IMR-90 (cell line): ENCODE measurements around the gene NPTN. TPM values are rescaled to one million over a fixed set of nuclear protein-coding genes. Genes with fewer than 3 reads are reported as not detected.

ENCODE experiments used
- ATAC-seq: fragments of 200-7000 bp; cut with Tn5 transposase; 2 replicates; pipeline ENCODE4 v1.9.1; 2020; ENCODE audit warnings: low read depth, mild to moderate bottlenecking, moderate library complexity
- BruUV-seq: library from RNA; stranded (reverse); fragments of 400-500 nt; replicated peaks from 2 replicates; lab custom pipeline; 2021; lab: Mats Ljungman, UMichigan
- CTCF ChIA-PET: fragments of 300-600 bp; formaldehyde crosslinking; extraction: SDS; loops from one replicate; lab custom pipeline; 2021; ENCODE audit warnings: antibody characterized with exemption; lab: Yijun Ruan, JAX
- POLR2A ChIA-PET: fragments of 300-600 bp; sonication (Branson Sonifier 250); formaldehyde crosslinking; loops from one replicate; lab custom pipeline; 2022; ENCODE audit warnings: antibody characterized with exemption; ENCODE audit not compliant: unreplicated experiment; lab: Charles Lee
- DNase-seq: peaks from one replicate; pipeline ENCODE4 v3.0.0; 2013
- H2AFZ ChIP-seq: replicated peaks from 2 replicates; pipeline ENCODE3; 2013; ENCODE audit warnings: low read length, mild to moderate bottlenecking; ENCODE audit not compliant: poor library complexity
- H2AK5ac ChIP-seq: 2 replicates; pipeline ENCODE4 v1.6.1; 2013; ENCODE audit warnings: low read depth, low read length, inconsistent platforms
- H2AK9ac ChIP-seq: replicated peaks from 2 replicates; pipeline ENCODE3; 2013; ENCODE audit warnings: mild to moderate bottlenecking, low read depth, low read length, moderate library complexity; ENCODE audit not compliant: poor library complexity
- H2BK120ac ChIP-seq: 2 replicates; pipeline ENCODE4 v1.6.1; 2013; ENCODE audit warnings: low read depth, low read length, inconsistent platforms
- H2BK15ac ChIP-seq: 3 replicates; pipeline ENCODE4 v1.6.1; 2013; ENCODE audit warnings: low read depth, low read length, inconsistent platforms
- H2BK20ac ChIP-seq: 2 replicates; pipeline ENCODE4 v1.6.1; 2013; ENCODE audit warnings: low read depth, mild to moderate bottlenecking, inconsistent platforms, low read length, moderate library complexity
- H2BK5ac ChIP-seq: 2 replicates; pipeline ENCODE4 v1.6.1; 2013; ENCODE audit warnings: mild to moderate bottlenecking, low read depth, low read length, inconsistent platforms; ENCODE audit not compliant: poor library complexity, severe bottlenecking
- H3K14ac ChIP-seq: replicated peaks from 2 replicates; pipeline ENCODE4 v1.6.1; 2013; ENCODE audit warnings: low read depth, low read length, inconsistent platforms
- H3K18ac ChIP-seq: 2 replicates; pipeline ENCODE4 v1.6.1; 2013; ENCODE audit warnings: low read depth, low read length, control low read depth
- H3K23ac ChIP-seq: 2 replicates; pipeline ENCODE4 v1.6.1; 2013; ENCODE audit warnings: low read depth, low read length, inconsistent platforms
- H3K27ac ChIP-seq: 2 replicates; pipeline ENCODE4 v1.5.1; 2013; ENCODE audit warnings: mild to moderate bottlenecking, control low read depth, low read length; ENCODE audit not compliant: insufficient read depth
- H3K27me3 ChIP-seq: 2 replicates; pipeline ENCODE4 v1.6.1; 2013; ENCODE audit warnings: low read length; ENCODE audit not compliant: control insufficient read depth, insufficient read depth
- H3K36me3 ChIP-seq: 2 replicates; pipeline ENCODE4 v1.6.1; 2013; ENCODE audit warnings: low read length, mixed read lengths; ENCODE audit not compliant: control insufficient read depth, insufficient read depth
- H3K4ac ChIP-seq: 2 replicates; pipeline ENCODE4 v1.6.1; 2013; ENCODE audit warnings: low read depth, low read length, inconsistent platforms
- H3K4me1 ChIP-seq: 2 replicates; pipeline ENCODE4 v1.6.1; 2013; ENCODE audit warnings: low read length, mixed read lengths; ENCODE audit not compliant: control insufficient read depth, insufficient read depth
- H3K4me2 ChIP-seq: 2 replicates; pipeline ENCODE4 v1.6.1; 2013; ENCODE audit warnings: low read depth, mild to moderate bottlenecking, control low read depth, low read length, moderate library complexity
- H3K4me3 ChIP-seq: 2 replicates; pipeline ENCODE4 v1.5.1; 2013; ENCODE audit warnings: low read depth, mild to moderate bottlenecking, control low read depth, low read length, moderate library complexity; ENCODE audit not compliant: insufficient read depth
- H3K56ac ChIP-seq: 2 replicates; pipeline ENCODE4 v1.6.1; 2013; ENCODE audit warnings: low read length, inconsistent platforms; ENCODE audit not compliant: insufficient read depth; ENCODE audit errors: extremely low read depth
- H3K79me1 ChIP-seq, 2 experiments: 2 replicates each; pipeline ENCODE4 v1.6.1; 2013; ENCODE audit warnings: low read length in 2 of 2, inconsistent platforms in 1 of 2, low read depth in 1 of 2
- H3K9ac ChIP-seq: 2 replicates; pipeline ENCODE4 v1.6.1; 2013; ENCODE audit warnings: low read depth, low read length, control low read depth
- H3K9me1 ChIP-seq: 2 replicates; pipeline ENCODE4 v1.6.1; 2013; ENCODE audit warnings: low read length, inconsistent platforms; ENCODE audit not compliant: insufficient read depth
- H3K9me3 ChIP-seq: 2 replicates; pipeline ENCODE4 v1.6.1; 2013; ENCODE audit warnings: low read length; ENCODE audit not compliant: control insufficient read depth, insufficient read depth
- H4K20me1 ChIP-seq: 2 replicates; pipeline ENCODE4 v1.6.1; 2013; ENCODE audit warnings: low read length, inconsistent platforms; ENCODE audit not compliant: insufficient read depth
- H4K5ac ChIP-seq: 2 replicates; pipeline ENCODE4 v1.6.1; 2013; ENCODE audit warnings: mild to moderate bottlenecking, low read depth, low read length, control low read depth
- H4K8ac ChIP-seq, 2 experiments: 2 replicates each; pipeline ENCODE4 v1.6.1; 2013; ENCODE audit warnings: low read depth in 2 of 2, low read length in 2 of 2, control low read depth in 1 of 2, inconsistent platforms in 1 of 2
- H4K91ac ChIP-seq: 2 replicates; pipeline ENCODE4 v1.6.1; 2013; ENCODE audit warnings: low read depth, low read length, inconsistent platforms; ENCODE audit not compliant: insufficient read depth
- BHLHE40 ChIP-seq: fragments of 150-350 bp; IDR thresholded peaks from 2 replicates; pipeline ENCODE4 v1.6.1; 2016; ENCODE audit warnings: mild to moderate bottlenecking, low read depth, low read length
- CEBPB ChIP-seq: IDR thresholded peaks from 2 replicates; pipeline ENCODE4 v1.6.1; 2012; ENCODE audit warnings: low read depth, low read length, improper control_type of control experiment
- CHD1 ChIP-seq: IDR thresholded peaks from 2 replicates; pipeline ENCODE4 v1.6.1; 2012; ENCODE audit warnings: low read depth, low read length, improper control_type of control experiment
- MAFK ChIP-seq: IDR thresholded peaks from 2 replicates; pipeline ENCODE4 v1.6.1; 2012; ENCODE audit warnings: low read depth, low read length, improper control_type of control experiment
- RFX5 ChIP-seq: IDR thresholded peaks from 2 replicates; pipeline ENCODE4 v1.8.0; 2012; ENCODE audit warnings: low read depth, mild to moderate bottlenecking, low read length, moderate library complexity
- WGBS, 2 experiments: methylation state at CpG; one replicate each; pipeline versions ENCODE4 v1.1.5 to v1.1.7; 2013; ENCODE audit warnings: missing lambda C conversion rate in 2 of 2; ENCODE audit not compliant: insufficient read length in 1 of 2; ENCODE audit errors: extremely low coverage in 2 of 2; 5-methylcytosine and 5-hydroxymethylcytosine counted together
- dilution Hi-C: fragments of 300-500 bp; cut with HindIII; formaldehyde crosslinking; loops from one replicate; pipeline ENCODE4 v1.14.3; 2018; ENCODE audit warnings: low sequenced_read_pairs; ENCODE audit not compliant: unreplicated experiment
- in situ Hi-C: fragments of 300-500 bp; cut with MboI; formaldehyde crosslinking; loops from 3 replicates; pipeline ENCODE4 v1.14.3; 2019; ENCODE audit warnings: low sequenced_read_pairs, inconsistent platforms, mixed read lengths
- intact Hi-C: fragments of 100-400 bp; cut with micrococcal nuclease; formaldehyde crosslinking; loops from 2 replicates; pipeline ENCODE4 v1.10.0; 2022
- polyA plus RNA-seq, 3 experiments: library from polyadenylated mRNA; depleted of rRNA; stranded (reverse); fragments of >200 nt; gene quantifications; 2 replicates each; pipeline ENCODE4 v1.2.3, GENCODE V29; 2012; ENCODE audit warnings: low replicate concordance in 1 of 3
- total RNA-seq: library from RNA; depleted of rRNA; stranded (reverse); fragments of >200 nt; gene quantifications from 2 replicates; pipeline ENCODE4 v1.2.3, GENCODE V29; 2012
- TF ChIP-seq, protein P1 (sequence below): fragments of 150-350 bp; IDR thresholded peaks from 2 replicates; pipeline ENCODE4 v1.6.1; 2016; ENCODE audit warnings: low read depth, mild to moderate bottlenecking, low read length, moderate library complexity, borderline replicate concordance

Gene NPTN
- total and polyA plus RNA-seq, 2 of the 4 experiments (the other 2 are of a cell fraction) = 171 to 329 TPM

DNA sequence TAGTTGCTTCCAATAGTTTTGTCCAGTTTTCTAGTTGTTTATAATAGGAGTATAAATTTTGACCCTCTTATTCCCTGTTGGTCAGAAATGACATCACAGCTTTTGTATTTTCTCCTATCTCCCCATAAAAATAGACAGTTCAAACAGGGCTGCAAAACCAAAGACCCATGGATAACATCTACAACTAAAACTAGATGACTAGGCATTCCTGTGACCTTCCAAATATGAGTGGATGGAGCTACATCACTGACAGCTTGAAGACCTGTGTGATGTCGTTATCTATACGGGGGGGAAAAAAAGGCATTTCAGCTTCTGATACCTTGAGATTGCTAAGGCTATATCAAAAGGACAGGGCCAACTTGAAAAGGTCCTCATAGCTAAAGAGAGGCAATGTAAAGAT, 105.6 kb downstream of the NPTN start:
- H3K18ac ChIP-seq = no peak overlapping the region
- no TSS peak for BruUV-seq

More for the DNA sequence above, 105.6 kb downstream of the NPTN start:
- H2AFZ ChIP-seq = no peak overlapping the region
- no peak overlapping the region for H2AK9ac ChIP-seq
- in situ Hi-C loops (no loop called here), intact Hi-C loops (no loop called here), dilution Hi-C loops (no loop called here)
- H3K9me3 ChIP-seq = no peaks in the 10 kb centered on the region
- H3K9ac ChIP-seq = no peak overlapping the region
- H3K4ac ChIP-seq = no peak overlapping the region
- no peak overlapping the region for H3K27ac ChIP-seq
- no peaks in the 10 kb centered on the region for H4K20me1 ChIP-seq
- H4K91ac ChIP-seq = no peak overlapping the region
- no peak overlapping the region for H2BK5ac ChIP-seq
- H2AK5ac ChIP-seq = no peak overlapping the region
- no peaks in the 10 kb centered on the region for H3K9me1 ChIP-seq
- H3K56ac ChIP-seq = no peak overlapping the region
- H3K4me2 ChIP-seq = no peak overlapping the region
- no peak overlapping the region for H2BK15ac ChIP-seq
- no peak overlapping the region for H4K5ac ChIP-seq
- no peak overlapping the region for H4K8ac ChIP-seq
- no peaks in the 10 kb centered on the region for H3K79me1 ChIP-seq
- no peak overlapping the region for H3K14ac ChIP-seq
- no peak overlapping the region for H3K23ac ChIP-seq
- ChIA-PET CTCF (interaction anchor here (0.5 kb wide), 1 partner anchor 11 kb away, joined by 3 read pairs; no protein-coding TSS in a partner anchor), POLR2A (no interaction called here)
- DNase-seq (no peak), ATAC-seq (no peak)
- H3K27me3 ChIP-seq = peaks cover 3% of the 10 kb centered on the region; the same call in 1 of the 2 replicates
- H2BK20ac ChIP-seq = no peak overlapping the region
- 100% methylated on average over 1 of the region's 2 CpGs; no CpG with 5 or more reads in 1 of the 2 experiments for WGBS, 2 experiments
- H3K4me3 ChIP-seq = no peak overlapping the region
- H3K4me1 ChIP-seq = peaks cover 2% of the 10 kb centered on the region
- H2BK120ac ChIP-seq = no peak overlapping the region
- TF ChIP-seq CEBPB (no peak), RFX5 (no peak), CHD1 (no peak), BHLHE40 (no peak), MAFK (no peak)
- TF ChIP-seq, protein P1, sequence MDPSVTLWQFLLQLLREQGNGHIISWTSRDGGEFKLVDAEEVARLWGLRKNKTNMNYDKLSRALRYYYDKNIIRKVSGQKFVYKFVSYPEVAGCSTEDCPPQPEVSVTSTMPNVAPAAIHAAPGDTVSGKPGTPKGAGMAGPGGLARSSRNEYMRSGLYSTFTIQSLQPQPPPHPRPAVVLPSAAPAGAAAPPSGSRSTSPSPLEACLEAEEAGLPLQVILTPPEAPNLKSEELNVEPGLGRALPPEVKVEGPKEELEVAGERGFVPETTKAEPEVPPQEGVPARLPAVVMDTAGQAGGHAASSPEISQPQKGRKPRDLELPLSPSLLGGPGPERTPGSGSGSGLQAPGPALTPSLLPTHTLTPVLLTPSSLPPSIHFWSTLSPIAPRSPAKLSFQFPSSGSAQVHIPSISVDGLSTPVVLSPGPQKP = no peak
- H3K36me3 ChIP-seq = no peaks in the 10 kb centered on the region
